ENCODE data around the gene PRRX1. TPM values are rescaled to one million over a fixed set of nuclear protein-coding genes. Genes with fewer than 3 reads are reported as not detected.

Gene PRRX1
- total and polyA plus RNA-seq, 9 donors, result 31.2 to 80.3 (median 60.8) TPM

DNA sequence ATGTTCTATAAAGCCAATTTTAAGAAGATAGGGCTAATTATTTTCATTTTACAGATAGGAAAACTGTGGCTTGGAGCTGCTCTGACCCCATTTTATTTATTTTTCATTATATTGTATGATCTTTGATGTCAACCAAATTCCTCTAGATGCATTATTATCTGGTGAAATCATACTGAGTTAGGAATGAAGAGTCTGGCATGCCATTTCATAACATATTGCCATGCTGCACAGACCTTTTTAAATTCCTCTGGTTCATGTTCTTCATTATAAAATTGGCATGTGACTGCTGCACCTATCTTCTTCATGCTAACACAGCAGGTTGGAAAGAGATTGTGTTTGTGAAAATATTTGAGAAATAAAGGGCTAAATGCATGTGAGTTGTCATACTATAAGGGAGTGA lies 12.7 kb downstream of the PRRX1 start:
- H3K9me3 ChIP-seq, result no peaks in the 10 kb centered on the region
- H3K27me3 ChIP-seq, result no peaks in the 10 kb centered on the region
- no peaks in the 10 kb centered on the region for H3K36me3 ChIP-seq
- intact Hi-C loops (cut with DNase I), result loop anchor here in 1 of 4 donors (5.0 kb wide), 1 partner anchor 1246 kb away; no protein-coding TSS in a partner anchor
- no peak for DNase-seq
- no peak overlapping the region for H3K27ac ChIP-seq
- H3K4me3 ChIP-seq, result no peak overlapping the region
- peaks cover 1% of the 10 kb centered on the region for H3K4me1 ChIP-seq (ENCODE audit: insufficient read depth)
- TF ChIP-seq CTCF (IDR thresholded peaks at IDR 0.05), result no peak
- no peak for TF ChIP-seq EP300 (IDR thresholded peaks at IDR 0.05)
- TF ChIP-seq POLR2A (IDR thresholded peaks at IDR 0.05), result no peak

DNA sequence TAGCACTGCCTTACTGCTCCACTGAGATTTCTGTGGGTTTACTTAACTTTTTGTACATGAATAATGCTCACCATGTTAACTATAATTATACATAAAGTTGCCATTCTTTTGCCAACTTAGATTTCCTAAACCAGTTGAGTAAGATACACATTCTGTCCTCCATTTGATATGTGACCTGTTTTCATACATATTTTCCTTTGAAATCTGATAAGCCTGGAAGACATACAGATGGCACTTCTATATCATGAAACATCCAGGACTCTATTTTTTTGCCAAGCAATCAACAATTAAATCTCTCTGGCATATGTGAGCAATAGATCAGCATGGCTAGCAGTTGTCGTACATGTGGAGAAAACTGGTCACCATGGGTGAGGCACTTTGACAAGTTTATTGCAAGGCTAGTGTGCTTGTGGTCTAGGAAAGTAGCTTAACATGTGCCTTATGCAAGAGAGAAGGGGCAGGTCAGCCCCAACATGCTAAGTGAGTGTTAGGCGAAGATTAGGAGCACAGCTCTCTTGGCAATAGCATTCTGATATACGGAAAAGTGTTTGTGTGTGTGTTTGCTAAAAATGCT lies 14.2 kb downstream of the PRRX1 start:
- no peaks in the 10 kb centered on the region for H3K36me3 ChIP-seq
- H3K27ac ChIP-seq, result no peak overlapping the region
- no peak for DNase-seq
- H3K4me3 ChIP-seq, result no peak overlapping the region
- H3K27me3 ChIP-seq, result no peaks in the 10 kb centered on the region
- intact Hi-C loops (cut with DNase I), result loop anchor here in 1 of 4 donors (5.0 kb wide), 1 partner anchor 1244 kb away; no protein-coding TSS in a partner anchor
- TF ChIP-seq CTCF (IDR thresholded peaks at IDR 0.05) (no peak), POLR2A (IDR thresholded peaks at IDR 0.05) (no peak), EP300 (IDR thresholded peaks at IDR 0.05) (no peak)
- H3K9me3 ChIP-seq, result no peaks in the 10 kb centered on the region
- 78 to 92% (median 90%) methylated on average over 3 of the region's 3 CpGs for WGBS, 3 donors
- H3K4me1 ChIP-seq (ENCODE audit: insufficient read depth), result peaks cover 5% of the 10 kb centered on the region

GRCh38 chr1:170680428-170680827 lies 16.5 kb downstream of the PRRX1 start:
- Histone ChIP-seq H3K4me3 (no peak overlapping the region), H3K4me1 (ENCODE audit: insufficient read depth) (peaks cover 5% of the 10 kb centered on the region), H3K36me3 (no peaks in the 10 kb centered on the region), H3K27ac (peak overlapping the region in 1 of 2 donors; percentile 10), H3K27me3 (no peaks in the 10 kb centered on the region), H3K9me3 (no peaks in the 10 kb centered on the region)
- DNase-seq, result peak in 2 of 5 donors; percentile 28 to 47
- intact Hi-C loops (cut with DNase I), result no loop called here
- 21 to 29% (median 25%) methylated on average over 3 of the region's 3 CpGs for WGBS, 3 donors
- TF ChIP-seq CTCF (IDR thresholded peaks at IDR 0.05) (no peak), POLR2A (IDR thresholded peaks at IDR 0.05) (no peak), EP300 (IDR thresholded peaks at IDR 0.05) (peak; percentile 45)

- intact Hi-C loops (cut with DNase I), result no loop called here
- Histone ChIP-seq H3K4me3 (no peak overlapping the region), H3K4me1 (ENCODE audit: insufficient read depth) (peaks cover 5% of the 10 kb centered on the region), H3K27ac (no peak overlapping the region), H3K9me3 (no peaks in the 10 kb centered on the region), H3K36me3 (no peaks in the 10 kb centered on the region), H3K27me3 (no peaks in the 10 kb centered on the region)
- DNase-seq, result no peak
- WGBS, 3 donors, result 69 to 78% (median 71%) methylated on average over 1 of the region's 1 CpG
- TF ChIP-seq EP300 (IDR thresholded peaks at IDR 0.05) (no peak), POLR2A (IDR thresholded peaks at IDR 0.05) (no peak), CTCF (IDR thresholded peaks at IDR 0.05) (no peak)
Measured at GRCh38 chr1:170682169-170682568, 18.2 kb downstream of the PRRX1 start.

All from ovary (tissue), 9 donors.